SU-DHL-6 (cell line): ENCODE data around the gene CHEK2.
"Not testable (repeated sequence)": the region's sequence is repeated elsewhere in the genome, so short reads cannot be mapped to it uniquely, and the experiment has no call there.

Experiments
- H2AFZ ChIP-seq: fragments of 200-600 bp; sonication (generic); 2 replicates; pipeline ENCODE4 v1.6.1; 2014; ENCODE audit warnings: low read depth, mild to moderate bottlenecking, moderate library complexity, mixed read lengths, antibody characterized with exemption, low read length; ENCODE audit not compliant: severe bottlenecking
- H3F3A ChIP-seq: fragments of 200-600 bp; shearing (Covaris generic); 2 replicates; pipeline ENCODE4 v1.6.0; 2016; ENCODE audit warnings: antibody characterized with exemption, mild to moderate bottlenecking; ENCODE audit not compliant: insufficient read depth
- H3K27ac ChIP-seq: fragments of 200-600 bp; sonication (generic); 2 replicates; pipeline ENCODE4 v1.5.1; 2016; ENCODE audit warnings: low read depth, mild to moderate bottlenecking, low read length, moderate library complexity, mixed read lengths
- H3K27me3 ChIP-seq: fragments of 200-600 bp; sonication (generic), shearing (Covaris generic); 2 replicates; pipeline ENCODE4 v1.6.0; 2014; ENCODE audit warnings: mild to moderate bottlenecking, low read length
- H3K36me3 ChIP-seq: fragments of 200-600 bp; sonication (generic); 2 replicates; pipeline ENCODE4 v1.6.1; 2014; ENCODE audit warnings: mild to moderate bottlenecking, low read length, mixed read lengths
- H3K4me2 ChIP-seq: fragments of 300-600, 200-600 bp; shearing (Covaris generic), sonication (generic); 2 replicates; pipeline ENCODE4 v1.6.0; 2014; ENCODE audit warnings: low read length, low read depth, mild to moderate bottlenecking; ENCODE audit not compliant: poor library complexity, severe bottlenecking
- H3K4me3 ChIP-seq: fragments of 200-600 bp; sonication (generic); 2 replicates; pipeline ENCODE4 v1.5.1; 2014; ENCODE audit warnings: antibody characterized with exemption, low read length, mild to moderate bottlenecking, mixed read lengths; ENCODE audit not compliant: insufficient read depth, poor library complexity, severe bottlenecking
- H3K79me2 ChIP-seq: fragments of 200-600 bp; sonication (generic); 2 replicates; pipeline ENCODE4 v1.6.1; 2014; ENCODE audit warnings: mild to moderate bottlenecking, low read length, moderate library complexity; ENCODE audit not compliant: insufficient read depth
- H3K9ac ChIP-seq: fragments of 200-600 bp; sonication (generic); 2 replicates; pipeline ENCODE4 v1.7.0; 2014; ENCODE audit warnings: mild to moderate bottlenecking, low read length
- H3K9me2 ChIP-seq: fragments of 200-600 bp; sonication (generic); replicated peaks from 2 replicates; pipeline ENCODE4 v1.6.1; 2014; ENCODE audit warnings: low read length; ENCODE audit not compliant: insufficient read depth
- H3K9me3 ChIP-seq: fragments of 200-600 bp; sonication (generic); 2 replicates; pipeline ENCODE4 v1.6.1; 2014; ENCODE audit warnings: low read length, mixed read lengths; ENCODE audit not compliant: insufficient read depth
- H4K20me1 ChIP-seq: fragments of 200-600 bp; sonication (generic); 2 replicates; pipeline ENCODE4 v1.6.1; 2014; ENCODE audit warnings: low read depth, mild to moderate bottlenecking, antibody characterized with exemption, low read length, moderate library complexity, mixed read lengths
- EZH2phosphoT487 ChIP-seq: fragments of 200-600 bp; sonication (generic), shearing (Covaris generic); conservative IDR thresholded peaks from 2 replicates; pipeline ENCODE4 v1.6.1; 2018; ENCODE audit warnings: mild to moderate bottlenecking, antibody characterized with exemption, low read length, moderate library complexity, mixed read lengths
- TF ChIP-seq, protein P1 (sequence below): fragments of 200-600 bp; sonication (generic); IDR thresholded peaks from one replicate; pipeline ENCODE4 v1.5.1; 2017; ENCODE audit warnings: antibody characterized with exemption, mild to moderate bottlenecking, low read length, moderate library complexity; ENCODE audit not compliant: insufficient read depth, poor library complexity, severe bottlenecking

CHEK2 gene

DNA sequence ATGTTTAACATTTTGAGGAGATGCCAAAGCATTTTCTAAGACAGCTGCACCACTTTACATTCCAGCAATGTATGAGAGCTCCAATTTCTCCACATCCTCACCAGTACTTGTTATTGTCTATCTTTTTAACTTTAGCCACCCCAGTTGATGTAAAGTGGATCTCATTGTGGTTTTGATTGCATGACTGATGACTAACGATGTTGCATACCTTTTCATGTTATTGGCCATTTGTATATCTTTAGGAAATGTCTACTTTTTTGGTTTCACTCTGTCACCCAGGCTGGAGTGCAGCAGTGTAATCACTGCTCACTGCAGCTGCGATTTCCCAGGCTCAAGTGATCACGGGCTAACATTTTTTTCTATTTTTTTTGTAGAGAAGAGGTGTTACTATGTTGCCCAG lies 70.9 kb downstream of the CHEK2 start:
- no peak overlapping the region for H2AFZ ChIP-seq
- H3K27me3 ChIP-seq, result no peaks in the 10 kb centered on the region
- H4K20me1 ChIP-seq, result no peaks in the 10 kb centered on the region
- no peaks in the 10 kb centered on the region for H3K36me3 ChIP-seq
- H3F3A ChIP-seq, result peaks cover 4% of the 10 kb centered on the region
- no peak for TF ChIP-seq EZH2phosphoT487
- TF ChIP-seq, protein P1, sequence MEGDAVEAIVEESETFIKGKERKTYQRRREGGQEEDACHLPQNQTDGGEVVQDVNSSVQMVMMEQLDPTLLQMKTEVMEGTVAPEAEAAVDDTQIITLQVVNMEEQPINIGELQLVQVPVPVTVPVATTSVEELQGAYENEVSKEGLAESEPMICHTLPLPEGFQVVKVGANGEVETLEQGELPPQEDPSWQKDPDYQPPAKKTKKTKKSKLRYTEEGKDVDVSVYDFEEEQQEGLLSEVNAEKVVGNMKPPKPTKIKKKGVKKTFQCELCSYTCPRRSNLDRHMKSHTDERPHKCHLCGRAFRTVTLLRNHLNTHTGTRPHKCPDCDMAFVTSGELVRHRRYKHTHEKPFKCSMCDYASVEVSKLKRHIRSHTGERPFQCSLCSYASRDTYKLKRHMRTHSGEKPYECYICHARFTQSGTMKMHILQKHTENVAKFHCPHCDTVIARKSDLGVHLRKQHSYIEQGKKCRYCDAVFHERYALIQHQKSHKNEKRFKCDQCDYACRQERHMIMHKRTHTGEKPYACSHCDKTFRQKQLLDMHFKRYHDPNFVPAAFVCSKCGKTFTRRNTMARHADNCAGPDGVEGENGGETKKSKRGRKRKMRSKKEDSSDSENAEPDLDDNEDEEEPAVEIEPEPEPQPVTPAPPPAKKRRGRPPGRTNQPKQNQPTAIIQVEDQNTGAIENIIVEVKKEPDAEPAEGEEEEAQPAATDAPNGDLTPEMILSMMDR, result no peak
- no peak overlapping the region for H3K27ac ChIP-seq
- H3K79me2 ChIP-seq, result no peaks in the 10 kb centered on the region
- no peak overlapping the region for H3K4me2 ChIP-seq
- no peak overlapping the region for H3K9ac ChIP-seq
- no peak overlapping the region for H3K4me3 ChIP-seq
- peaks cover 4% of the 10 kb centered on the region; the same call in 1 of the 2 replicates for H3K9me3 ChIP-seq
- no peaks in the 10 kb centered on the region for H3K9me2 ChIP-seq

DNA sequence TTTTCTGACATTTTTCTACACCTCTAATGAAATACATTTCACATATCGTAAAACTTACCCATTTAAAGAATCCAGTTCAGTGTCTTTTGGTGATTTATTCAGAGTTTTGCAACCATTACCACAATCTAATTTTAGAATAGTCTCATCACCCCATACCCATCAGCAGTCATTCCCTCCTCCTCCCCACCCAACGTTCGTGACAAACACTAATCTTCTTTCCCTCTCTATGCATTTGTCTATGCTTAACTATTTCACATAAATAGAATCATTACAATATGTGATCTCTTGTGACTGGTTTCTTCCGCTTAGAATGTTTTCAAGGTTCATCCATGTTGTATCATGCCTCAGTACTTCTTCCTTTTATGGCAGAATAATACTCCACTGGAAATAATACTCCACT lies 71.5 kb downstream of the CHEK2 start:
- no peaks in the 10 kb centered on the region for H3K9me2 ChIP-seq
- no peaks in the 10 kb centered on the region for H3K36me3 ChIP-seq
- H3K79me2 ChIP-seq, result no peaks in the 10 kb centered on the region
- no peaks in the 10 kb centered on the region for H4K20me1 ChIP-seq
- H3K27me3 ChIP-seq, result no peaks in the 10 kb centered on the region
- H3K4me3 ChIP-seq, result no peak overlapping the region
- H3K9ac ChIP-seq, result no peak overlapping the region
- H3K4me2 ChIP-seq, result no peak overlapping the region
- no peak overlapping the region for H2AFZ ChIP-seq
- TF ChIP-seq, protein P1, result no peak
- no peak for TF ChIP-seq EZH2phosphoT487
- H3F3A ChIP-seq, result peaks cover 4% of the 10 kb centered on the region
- peaks cover 4% of the 10 kb centered on the region; the same call in 1 of the 2 replicates for H3K9me3 ChIP-seq
- H3K27ac ChIP-seq, result no peak overlapping the region

DNA sequence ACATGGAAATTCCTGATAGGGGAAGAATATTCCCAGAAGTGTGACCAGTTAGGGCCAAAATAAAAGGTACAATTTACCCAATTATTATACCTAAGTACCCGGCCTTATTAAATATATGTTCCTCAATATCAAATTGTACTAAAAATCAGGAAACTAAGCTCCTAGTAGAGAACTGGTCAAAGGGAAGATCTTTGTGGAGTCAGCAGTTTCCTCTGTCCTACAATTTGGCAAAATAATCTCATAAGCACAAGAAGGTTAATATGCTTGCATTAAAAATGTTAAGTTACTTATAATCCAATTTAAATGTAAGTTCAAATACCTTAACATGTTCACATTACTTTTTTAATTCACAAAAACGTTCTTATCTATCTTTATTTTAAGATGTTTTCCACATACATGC lies 72.2 kb downstream of the CHEK2 start:
- Histone ChIP-seq H3K9me3 (peaks cover 4% of the 10 kb centered on the region; the same call in 1 of the 2 replicates), H3K4me3 (no peak overlapping the region), H3K27me3 (no peaks in the 10 kb centered on the region), H3K9ac (no peak overlapping the region), H4K20me1 (no peaks in the 10 kb centered on the region), H3K9me2 (no peaks in the 10 kb centered on the region), H3K36me3 (no peaks in the 10 kb centered on the region), H3K4me2 (no peak overlapping the region), H2AFZ (no peak overlapping the region), H3K27ac (no peak overlapping the region), H3F3A (peaks cover 4% of the 10 kb centered on the region), H3K79me2 (no peaks in the 10 kb centered on the region)
- TF ChIP-seq, protein P1, result no peak

DNA sequence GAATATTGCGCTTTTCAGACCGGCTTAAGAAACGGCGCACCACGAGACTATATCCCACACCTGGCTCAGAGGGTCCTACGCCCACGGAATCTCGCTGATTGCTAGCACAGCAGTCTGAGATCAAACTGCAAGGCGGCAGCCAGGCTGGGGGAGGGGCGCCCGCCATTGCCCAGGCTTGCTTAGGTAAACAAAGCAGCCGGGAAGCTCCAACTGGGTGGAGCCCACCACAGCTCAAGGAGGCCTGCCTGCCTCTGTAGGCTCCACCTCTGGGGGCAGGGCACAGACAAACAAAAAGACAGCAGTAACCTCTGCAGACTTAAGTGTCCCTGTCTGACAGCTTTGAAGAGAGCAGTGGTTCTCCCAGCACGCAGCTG lies 78.1 kb downstream of the CHEK2 start:
- not testable (repeated sequence) for H3K4me3 ChIP-seq, H3K36me3 ChIP-seq, H3F3A ChIP-seq, H3K27me3 ChIP-seq, H3K27ac ChIP-seq, H3K4me2 ChIP-seq, H3K79me2 ChIP-seq, H3K9me2 ChIP-seq, H2AFZ ChIP-seq, H3K9ac ChIP-seq, H4K20me1 ChIP-seq, H3K9me3 ChIP-seq
